BLaER1 (cell line): Measurements from ENCODE around the gene MSRB3.

Source experiments
- H3K27ac ChIP-seq: shearing (Covaris generic); formaldehyde crosslinking; 2 replicates; pipeline ENCODE4 v1.8.1; 2022
- H3K27me3 ChIP-seq: shearing (Covaris generic); formaldehyde crosslinking; 2 replicates; pipeline ENCODE4 v1.8.1; 2022
- H3K36me3 ChIP-seq: shearing (Covaris generic); formaldehyde crosslinking; 2 replicates; pipeline ENCODE4 v1.8.1; 2022
- H3K4me1 ChIP-seq: shearing (Covaris generic); formaldehyde crosslinking; 2 replicates; pipeline ENCODE4 v1.8.1; 2022
- H3K4me2 ChIP-seq: shearing (Covaris generic); formaldehyde crosslinking; 2 replicates; pipeline ENCODE4 v1.8.1; 2022
- H3K4me3 ChIP-seq: shearing (Covaris generic); formaldehyde crosslinking; 2 replicates; pipeline ENCODE4 v1.8.1; 2022
- H3K9ac ChIP-seq: shearing (Covaris generic); formaldehyde crosslinking; 2 replicates; pipeline ENCODE4 v1.8.1; 2022
- H3K9me3 ChIP-seq: shearing (Covaris generic); formaldehyde crosslinking; 2 replicates; pipeline ENCODE4 v1.8.1; 2022
- H4K20me1 ChIP-seq: shearing (Covaris generic); formaldehyde crosslinking; 2 replicates; pipeline ENCODE4 v1.8.1; 2022
- Cebpa-rat ChIP-seq: shearing (Covaris generic); IDR thresholded peaks from 2 replicates; pipeline ENCODE4 v1.8.1; 2022

MSRB3 gene

DNA sequence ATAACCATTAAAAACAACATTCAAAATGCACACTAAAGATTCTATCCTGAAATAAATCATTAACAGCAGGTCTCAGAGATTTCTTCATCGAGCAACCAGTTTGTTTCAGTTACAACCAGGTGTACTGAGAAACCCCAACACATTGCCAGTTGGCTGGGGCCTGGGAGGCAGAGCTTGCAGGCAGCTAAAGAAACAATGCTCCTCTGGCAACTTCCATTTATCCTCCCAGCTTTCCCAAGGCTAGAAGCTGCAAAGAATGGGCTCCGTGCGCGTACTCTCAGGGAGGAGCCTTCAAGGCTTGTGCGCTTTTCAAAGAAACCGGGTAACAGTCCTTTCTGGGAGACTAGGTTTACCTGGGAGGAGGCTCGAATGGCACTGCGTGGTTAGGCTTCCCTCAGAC is 181.6 kb downstream of the MSRB3 start:
- Histone ChIP-seq H3K9ac (no peak overlapping the region), H3K9me3 (no peaks in the 10 kb centered on the region), H3K4me3 (no peak overlapping the region), H3K4me1 (no peaks in the 10 kb centered on the region), H3K27me3 (no peaks in the 10 kb centered on the region), H3K36me3 (no peaks in the 10 kb centered on the region), H4K20me1 (no peaks in the 10 kb centered on the region), H3K27ac (no peak overlapping the region), H3K4me2 (no peak overlapping the region)
- no peak for TF ChIP-seq Cebpa-rat

DNA sequence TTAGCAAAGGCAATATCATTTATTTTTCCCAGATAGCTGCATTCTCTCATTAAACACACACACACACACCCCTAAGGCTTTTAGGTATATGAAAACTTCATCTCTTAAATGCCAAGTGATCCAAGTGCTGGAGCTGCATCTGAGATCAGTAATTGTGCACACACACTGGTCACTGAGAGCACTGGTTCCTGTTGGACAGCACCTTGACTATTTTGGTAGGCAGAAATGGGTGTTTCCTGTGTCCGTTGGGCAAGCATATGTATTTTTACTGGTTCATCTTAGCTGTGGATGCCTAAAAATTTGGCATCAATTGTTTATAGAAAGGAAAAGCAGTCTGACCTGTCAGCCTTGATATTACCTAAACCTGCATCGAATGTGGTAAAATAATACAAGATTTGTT is 182.5 kb downstream of the MSRB3 start:
- Histone ChIP-seq H3K4me1 (no peaks in the 10 kb centered on the region), H3K36me3 (no peaks in the 10 kb centered on the region), H4K20me1 (no peaks in the 10 kb centered on the region), H3K9me3 (no peaks in the 10 kb centered on the region), H3K27me3 (no peaks in the 10 kb centered on the region), H3K9ac (no peak overlapping the region), H3K4me2 (no peak overlapping the region), H3K27ac (no peak overlapping the region), H3K4me3 (no peak overlapping the region)
- TF ChIP-seq Cebpa-rat: no peak

DNA sequence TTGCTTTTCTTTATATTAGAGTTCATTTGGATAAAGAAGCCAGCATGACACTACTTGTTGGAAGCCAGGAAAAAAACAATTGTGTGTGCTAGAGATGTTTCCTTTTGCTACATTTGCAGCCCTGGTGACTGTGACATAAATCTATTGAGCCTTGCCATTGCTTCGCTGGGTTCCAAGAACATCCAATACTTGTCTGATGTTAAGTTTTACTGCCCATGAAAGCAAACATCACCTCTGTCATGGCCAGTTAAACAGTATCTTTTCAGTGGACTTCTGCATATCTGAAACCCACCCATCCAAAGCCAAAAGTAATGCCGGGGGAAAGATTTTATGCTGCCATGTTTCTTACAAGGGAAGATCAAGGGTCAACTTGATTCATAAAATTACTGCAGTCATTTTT is 184.0 kb downstream of the MSRB3 start:
- no peak for TF ChIP-seq Cebpa-rat
- no peaks in the 10 kb centered on the region for H3K27me3 ChIP-seq

DNA sequence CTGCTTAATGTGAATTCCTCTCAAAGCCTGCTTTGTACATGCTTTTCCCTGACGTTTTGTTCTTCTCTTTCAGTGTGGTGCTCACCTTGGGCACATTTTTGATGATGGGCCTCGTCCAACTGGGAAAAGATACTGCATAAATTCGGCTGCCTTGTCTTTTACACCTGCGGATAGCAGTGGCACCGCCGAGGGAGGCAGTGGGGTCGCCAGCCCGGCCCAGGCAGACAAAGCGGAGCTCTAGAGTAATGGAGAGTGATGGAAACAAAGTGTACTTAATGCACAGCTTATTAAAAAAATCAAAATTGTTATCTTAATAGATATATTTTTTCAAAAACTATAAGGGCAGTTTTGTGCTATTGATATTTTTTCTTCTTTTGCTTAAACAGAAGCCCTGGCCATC is 184.6 kb downstream of the MSRB3 start:
- H3K36me3 ChIP-seq: no peaks in the 10 kb centered on the region
- no peaks in the 10 kb centered on the region for H3K27me3 ChIP-seq
- TF ChIP-seq Cebpa-rat: no peak
- no peak overlapping the region for H3K27ac ChIP-seq
- no peak overlapping the region for H3K4me2 ChIP-seq
- H3K4me1 ChIP-seq: no peaks in the 10 kb centered on the region
- H3K9ac ChIP-seq: no peak overlapping the region
- no peaks in the 10 kb centered on the region for H4K20me1 ChIP-seq
- no peak overlapping the region for H3K4me3 ChIP-seq
- H3K9me3 ChIP-seq: no peaks in the 10 kb centered on the region

More for the DNA sequence above, 184.0 kb downstream of the MSRB3 start:
- Histone ChIP-seq H3K36me3 (no peaks in the 10 kb centered on the region), H3K4me1 (no peaks in the 10 kb centered on the region), H3K9ac (no peak overlapping the region), H3K4me2 (no peak overlapping the region), H3K4me3 (no peak overlapping the region), H3K27ac (no peak overlapping the region), H3K9me3 (no peaks in the 10 kb centered on the region), H4K20me1 (no peaks in the 10 kb centered on the region)

DNA sequence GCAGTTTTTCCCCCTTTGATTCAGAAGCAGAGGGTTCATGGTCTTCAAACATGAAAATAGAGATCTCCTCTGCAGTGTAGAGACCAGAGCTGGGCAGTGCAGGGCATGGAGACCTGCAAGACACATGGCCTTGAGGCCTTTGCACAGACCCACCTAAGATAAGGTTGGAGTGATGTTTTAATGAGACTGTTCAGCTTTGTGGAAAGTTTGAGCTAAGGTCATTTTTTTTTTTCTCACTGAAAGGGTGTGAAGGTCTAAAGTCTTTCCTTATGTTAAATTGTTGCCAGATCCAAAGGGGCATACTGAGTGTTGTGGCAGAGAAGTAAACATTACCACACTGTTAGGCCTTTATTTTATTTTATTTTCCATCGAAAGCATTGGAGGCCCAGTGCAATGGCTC is 185.1 kb downstream of the MSRB3 start:
- Histone ChIP-seq H3K27ac (no peak overlapping the region), H3K4me1 (no peaks in the 10 kb centered on the region)

DNA sequence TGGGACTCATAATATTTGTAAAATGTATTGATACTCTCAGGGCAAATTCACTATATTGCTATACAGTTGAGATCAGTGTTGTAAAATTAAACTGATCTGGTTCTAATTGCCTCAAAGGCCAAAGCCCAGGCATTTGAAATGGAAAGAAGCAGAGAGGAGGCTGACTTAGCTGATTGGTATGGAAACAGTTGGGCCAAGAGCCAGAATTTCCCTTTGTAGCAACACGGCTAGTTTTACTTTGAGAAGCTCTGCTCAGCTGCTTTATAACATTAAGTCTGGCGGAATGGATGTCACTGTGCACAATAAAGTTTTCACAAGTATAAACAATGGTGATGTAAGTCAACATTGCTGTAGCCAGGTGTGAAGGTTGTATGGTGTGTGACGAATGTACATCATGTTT is 186.4 kb downstream of the MSRB3 start:
- Histone ChIP-seq H3K9me3 (no peaks in the 10 kb centered on the region), H3K4me3 (no peak overlapping the region), H3K9ac (no peak overlapping the region), H3K36me3 (no peaks in the 10 kb centered on the region), H4K20me1 (no peaks in the 10 kb centered on the region), H3K27ac (no peak overlapping the region), H3K4me2 (no peak overlapping the region), H3K4me1 (no peaks in the 10 kb centered on the region), H3K27me3 (no peaks in the 10 kb centered on the region)
- no peak for TF ChIP-seq Cebpa-rat

More for the DNA sequence above, 185.1 kb downstream of the MSRB3 start:
- no peak overlapping the region for H3K4me3 ChIP-seq
- H3K36me3 ChIP-seq: no peaks in the 10 kb centered on the region
- no peak for TF ChIP-seq Cebpa-rat
- H4K20me1 ChIP-seq: no peaks in the 10 kb centered on the region
- H3K4me2 ChIP-seq: no peak overlapping the region
- no peaks in the 10 kb centered on the region for H3K9me3 ChIP-seq
- H3K9ac ChIP-seq: no peak overlapping the region
- no peaks in the 10 kb centered on the region for H3K27me3 ChIP-seq

DNA sequence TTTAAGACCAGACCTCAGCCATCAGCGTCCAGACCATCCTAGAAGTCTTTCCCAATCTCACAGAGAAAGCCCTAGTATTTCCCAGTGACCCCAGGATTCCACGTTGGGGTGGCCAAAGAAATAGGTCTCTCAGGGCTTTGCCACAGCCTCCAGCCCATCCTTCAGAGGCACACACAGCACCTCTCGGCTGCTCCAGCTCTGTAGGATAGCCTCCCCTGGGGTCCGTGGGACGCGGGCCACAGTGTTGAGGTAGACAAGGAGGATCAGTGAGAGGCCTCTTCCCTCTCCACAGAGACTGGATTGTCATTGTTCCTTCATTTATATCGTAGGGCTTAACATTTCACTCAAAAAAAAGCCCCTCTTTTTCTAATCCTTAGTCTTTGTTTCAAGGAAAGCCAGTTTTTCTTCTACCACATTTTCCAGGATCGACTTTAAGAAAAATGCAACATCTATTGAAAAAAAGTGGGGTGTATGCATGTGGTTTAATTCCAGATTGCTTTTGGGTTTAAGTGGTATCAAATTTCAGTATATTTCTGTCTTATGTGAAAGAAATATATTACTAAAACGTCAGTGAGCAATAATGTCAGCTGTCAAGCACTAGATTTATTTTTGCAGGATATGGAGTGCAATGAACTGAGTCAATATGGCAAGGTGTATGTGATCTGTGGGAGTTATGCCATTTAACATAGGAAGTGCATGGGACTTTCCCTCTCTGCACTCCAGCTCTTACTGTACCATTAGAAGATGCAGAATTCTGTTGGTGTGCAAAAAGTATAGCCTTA is 187.5 kb downstream of the MSRB3 start:
- Histone ChIP-seq H3K27ac (no peak overlapping the region), H3K36me3 (no peaks in the 10 kb centered on the region), H3K4me3 (no peak overlapping the region), H3K27me3 (no peaks in the 10 kb centered on the region), H3K4me2 (no peak overlapping the region), H4K20me1 (no peaks in the 10 kb centered on the region), H3K4me1 (no peaks in the 10 kb centered on the region), H3K9ac (no peak overlapping the region), H3K9me3 (no peaks in the 10 kb centered on the region; the same call in 1 of the 2 replicates)
- no peak for TF ChIP-seq Cebpa-rat

DNA sequence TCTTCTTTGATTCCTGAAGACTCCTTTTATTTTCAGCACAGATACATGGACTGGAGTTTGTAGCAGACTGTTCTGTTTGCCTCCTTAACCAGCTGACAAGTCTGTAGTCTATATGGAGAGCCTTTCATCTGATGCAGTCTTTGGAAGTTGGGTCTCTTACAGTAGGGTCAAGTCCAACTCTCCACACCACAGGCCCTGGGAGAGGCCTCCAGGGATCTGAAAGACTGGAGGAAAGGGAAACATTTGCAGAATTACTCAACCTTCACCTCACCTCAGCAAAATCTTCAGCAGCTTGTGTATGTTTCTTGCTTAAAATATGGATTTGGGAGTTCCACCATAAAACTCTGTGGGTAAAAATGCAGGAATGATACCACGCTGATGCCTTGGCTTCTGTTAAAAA is 188.4 kb downstream of the MSRB3 start:
- Histone ChIP-seq H3K4me3 (no peak overlapping the region), H4K20me1 (no peaks in the 10 kb centered on the region), H3K27ac (no peak overlapping the region), H3K9ac (no peak overlapping the region), H3K27me3 (no peaks in the 10 kb centered on the region), H3K4me2 (no peak overlapping the region), H3K4me1 (no peaks in the 10 kb centered on the region), H3K9me3 (no peaks in the 10 kb centered on the region; the same call in 1 of the 2 replicates), H3K36me3 (no peaks in the 10 kb centered on the region)
- no peak for TF ChIP-seq Cebpa-rat

DNA sequence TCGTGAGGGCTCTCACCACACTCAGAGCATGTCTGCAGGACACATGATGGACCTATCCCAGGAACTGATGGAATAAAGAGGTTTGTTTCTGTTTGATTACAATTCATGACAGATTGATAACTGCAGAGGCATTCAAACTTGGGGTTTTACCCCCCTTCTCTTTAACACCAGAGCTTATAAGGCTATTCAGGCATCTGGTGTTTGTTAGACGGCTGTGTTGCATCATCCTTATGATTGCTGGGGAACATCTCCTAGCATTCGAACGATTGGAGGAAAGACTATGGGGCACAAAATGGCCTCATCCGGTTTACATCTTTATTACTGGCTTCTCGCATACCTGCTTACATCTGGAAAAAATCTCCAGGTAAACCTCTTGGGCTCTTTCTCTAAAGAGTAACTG is 191.8 kb downstream of the MSRB3 start:
- Histone ChIP-seq H3K4me3 (no peak overlapping the region), H3K9me3 (no peaks in the 10 kb centered on the region; the same call in 1 of the 2 replicates), H4K20me1 (no peaks in the 10 kb centered on the region), H3K36me3 (no peaks in the 10 kb centered on the region), H3K9ac (no peak overlapping the region), H3K4me2 (no peak overlapping the region), H3K27me3 (no peaks in the 10 kb centered on the region), H3K4me1 (no peaks in the 10 kb centered on the region), H3K27ac (no peak overlapping the region)
- TF ChIP-seq Cebpa-rat: no peak

DNA sequence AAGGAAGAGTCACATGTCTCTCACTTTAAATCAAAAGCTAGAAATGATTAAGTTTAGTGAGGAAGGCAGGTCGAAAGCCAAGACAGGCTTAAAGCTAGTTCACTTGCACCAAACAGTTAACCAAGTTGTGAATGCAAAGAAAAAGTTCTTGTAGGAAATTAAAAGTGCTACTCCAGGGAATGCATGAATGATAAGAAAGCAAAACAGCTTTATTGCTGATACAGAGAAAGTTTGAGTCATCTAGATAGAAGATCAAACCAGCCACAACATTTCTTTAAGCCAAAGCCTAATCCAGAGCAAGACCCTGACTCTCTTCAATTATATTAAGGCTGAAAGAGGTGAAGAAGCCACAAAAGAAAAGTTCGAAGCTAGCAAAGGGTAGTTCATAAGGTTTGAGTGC is 193.6 kb downstream of the MSRB3 start:
- TF ChIP-seq Cebpa-rat: no peak
- Histone ChIP-seq H3K27ac (no peak overlapping the region), H3K36me3 (no peaks in the 10 kb centered on the region), H3K9me3 (no peaks in the 10 kb centered on the region; the same call in 1 of the 2 replicates), H3K9ac (no peak overlapping the region), H3K4me1 (no peaks in the 10 kb centered on the region), H3K27me3 (no peaks in the 10 kb centered on the region), H4K20me1 (no peaks in the 10 kb centered on the region), H3K4me2 (no peak overlapping the region), H3K4me3 (no peak overlapping the region)
